Endometrial microvascular endothelial cells (primary cell): ENCODE results near the gene TBX19. TPM values are rescaled to one million over a fixed set of nuclear protein-coding genes. Genes with fewer than 3 reads are reported as not detected.

ENCODE experiments used
- in situ Hi-C: cut with HindIII; loops from 2 replicates; pipeline ENCODE4 v1.10.0; 2017; ENCODE audit warnings: low sequenced_read_pairs, low pct_unique_long_range_greater_than_20kb; ENCODE audit errors: inconsistent ontology term
- total RNA-seq: library from RNA; depleted of rRNA; stranded (reverse); fragments of >200 nt; gene quantifications from one replicate; pipeline ENCODE4 v1.2.3, GENCODE V29; 2015; ENCODE audit errors: inconsistent ontology term

Gene TBX19
- total RNA-seq, 1 donor from 2014 or later = 0.28 TPM

DNA sequence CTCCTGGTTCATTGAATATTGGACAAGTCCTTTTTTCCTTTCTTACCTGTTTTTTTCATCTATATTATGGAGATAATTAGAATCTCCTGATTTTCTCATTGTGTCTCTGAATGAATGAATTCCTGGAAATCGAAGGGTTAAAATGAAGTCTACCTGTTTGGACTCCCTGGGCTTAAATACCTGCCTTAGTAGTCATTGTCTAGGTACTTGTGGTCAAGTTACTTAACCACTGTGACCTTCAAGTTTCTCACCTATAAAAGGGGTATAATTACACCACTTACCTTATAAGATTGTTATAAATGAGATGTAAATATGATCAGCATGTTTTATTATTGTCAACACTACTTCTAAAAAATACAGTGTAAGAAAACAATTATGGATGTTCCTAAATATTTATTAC is 9.0 kb upstream of the TBX19 start:
- in situ Hi-C loops = no loop called here

DNA sequence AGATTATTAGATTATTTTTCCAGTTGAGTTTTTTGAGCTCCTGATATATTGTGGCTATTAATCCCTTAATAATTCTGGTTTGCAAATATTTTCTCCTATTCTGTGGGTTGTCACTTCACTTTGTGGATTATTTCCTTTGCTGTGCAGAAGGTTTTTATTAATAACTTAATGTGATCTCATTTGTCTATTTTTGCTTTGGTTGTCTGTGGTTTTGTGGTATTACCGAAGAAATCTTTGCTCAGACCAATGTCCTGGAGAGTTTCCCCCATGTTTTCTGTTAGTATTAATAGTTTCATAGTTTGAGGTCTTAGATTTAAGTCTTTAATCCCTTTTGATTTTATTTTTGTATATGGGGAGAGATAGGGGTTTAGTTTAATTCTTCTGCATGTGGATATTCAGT is 7.1 kb upstream of the TBX19 start:
- in situ Hi-C loops = no loop called here

GRCh38 chr1:168279253-168279652 is 1.4 kb upstream of the TBX19 start:
- in situ Hi-C loops = no loop called here

- in situ Hi-C loops = no loop called here
Measured at GRCh38 chr1:168281603-168282325, 1.1 kb downstream of the TBX19 start.

- in situ Hi-C loops = no loop called here
Measured at GRCh38 chr1:168285521-168285790, 4.8 kb downstream of the TBX19 start.

DNA sequence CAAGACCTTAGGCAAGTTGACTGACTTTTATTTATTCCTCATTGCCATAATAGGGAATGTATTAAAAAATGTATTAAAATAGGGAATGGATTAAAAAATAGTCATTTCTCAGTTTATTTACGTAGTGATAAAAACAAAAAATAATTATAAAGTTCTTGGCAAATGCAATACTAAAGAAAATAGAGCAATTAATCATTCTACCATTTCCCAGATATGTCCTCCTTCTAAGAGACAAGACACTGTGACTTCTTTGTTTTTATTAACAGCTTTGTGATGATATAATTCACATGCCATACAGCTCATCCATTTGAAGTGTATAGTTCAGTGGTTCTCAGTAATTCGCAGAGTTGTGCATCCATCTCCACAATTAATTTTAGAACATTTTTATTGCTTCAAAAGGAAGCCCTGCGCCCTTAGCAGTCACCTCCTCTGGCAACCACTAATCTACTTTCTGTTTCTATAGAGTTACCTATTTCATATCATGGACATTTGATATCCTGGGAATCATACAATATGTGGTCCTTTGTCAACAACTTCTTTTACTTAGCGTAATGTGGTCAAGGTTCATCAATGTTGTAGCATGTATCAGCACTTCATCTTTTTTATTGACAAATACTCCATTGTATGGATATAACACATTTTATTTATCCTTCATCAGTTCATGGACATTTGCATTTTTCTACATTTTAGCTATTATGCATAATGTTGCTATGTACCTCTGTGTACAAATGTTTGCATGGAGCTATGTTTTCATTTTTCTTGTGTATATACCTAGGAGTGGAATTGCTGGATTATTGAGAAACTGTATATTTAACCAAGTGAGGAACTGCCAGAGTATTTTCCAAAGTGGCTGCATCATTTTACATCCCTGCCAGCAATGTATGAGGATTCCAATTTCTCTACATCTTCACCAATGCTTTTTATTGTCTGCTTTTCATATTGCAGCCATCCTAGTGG is 5.6 kb downstream of the TBX19 start:
- in situ Hi-C loops = no loop called here

- in situ Hi-C loops = no loop called here
Measured at GRCh38 chr1:168287237-168287664, 6.6 kb downstream of the TBX19 start.

DNA sequence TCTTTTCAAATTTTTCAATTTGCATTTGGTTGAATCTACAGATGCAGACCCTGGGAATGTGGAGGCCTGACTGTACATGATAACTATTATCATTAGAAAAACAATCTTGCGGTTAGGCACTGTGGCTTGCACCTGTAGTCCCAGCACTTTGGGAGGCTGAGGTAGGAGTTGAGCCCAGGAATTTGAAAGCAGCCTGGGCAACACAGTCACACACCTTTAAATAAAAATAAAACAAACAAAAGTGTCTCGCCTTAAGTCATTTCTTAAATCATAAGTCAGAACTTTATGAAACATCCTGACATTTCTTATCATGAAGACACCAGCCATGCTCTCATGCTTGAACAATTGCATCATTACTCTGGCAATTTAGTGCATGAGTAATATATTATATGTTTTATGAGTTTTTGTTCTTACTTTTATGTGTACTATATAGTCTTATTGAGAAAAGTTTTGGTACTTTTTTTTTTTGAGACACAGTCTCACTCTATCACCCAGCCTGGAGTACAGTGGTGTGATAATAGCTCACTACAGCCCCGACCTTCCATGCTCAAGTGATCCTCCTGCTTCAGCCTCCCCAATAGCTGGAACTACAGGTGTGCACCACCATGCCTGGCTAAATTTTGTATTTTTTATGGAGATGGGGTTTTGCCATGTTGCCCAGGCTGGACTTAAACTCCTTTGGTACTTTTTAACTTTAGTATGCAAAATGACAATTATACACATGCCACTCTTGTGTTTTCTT is 7.8 kb downstream of the TBX19 start:
- in situ Hi-C loops = no loop called here

- in situ Hi-C loops = no loop called here
Measured at GRCh38 chr1:168291222-168291837, 10.7 kb downstream of the TBX19 start.

GRCh38 chr1:168293356-168293755 is 12.7 kb downstream of the TBX19 start:
- in situ Hi-C loops = no loop called here

DNA sequence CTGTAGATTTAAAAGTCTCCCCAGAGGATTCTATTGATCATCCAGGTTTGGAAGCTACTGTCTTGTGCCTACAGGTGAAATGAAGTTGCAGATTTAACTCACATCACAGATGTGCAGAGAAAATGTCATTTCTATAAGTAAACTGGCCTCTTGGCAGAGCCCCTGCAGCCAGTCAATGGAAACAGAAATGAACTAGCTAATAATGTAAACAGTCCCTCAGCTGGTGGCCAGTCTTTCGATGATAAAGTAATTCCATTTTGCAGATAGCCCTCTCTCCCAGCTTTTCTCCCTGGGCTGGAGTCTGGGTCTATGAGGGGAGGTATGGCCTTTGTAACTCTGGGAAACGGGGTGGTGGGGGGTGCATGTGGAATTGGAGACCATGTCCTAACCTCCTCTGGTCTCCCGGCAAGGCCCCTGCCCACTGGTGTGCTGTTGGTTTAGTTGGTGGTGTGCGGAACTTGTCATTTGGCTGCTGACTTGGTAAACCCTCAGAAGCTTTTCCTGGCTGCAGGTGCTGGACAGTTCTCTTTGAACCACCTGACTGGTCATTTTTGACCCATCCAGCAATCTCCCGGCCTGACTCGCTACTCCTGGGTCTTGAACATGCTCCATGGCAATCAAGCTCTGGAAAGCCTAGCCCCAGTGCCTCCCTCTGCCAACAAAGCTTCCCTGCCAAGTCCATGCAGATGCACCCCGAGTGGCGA is 14.9 kb downstream of the TBX19 start:
- in situ Hi-C loops = no loop called here

DNA sequence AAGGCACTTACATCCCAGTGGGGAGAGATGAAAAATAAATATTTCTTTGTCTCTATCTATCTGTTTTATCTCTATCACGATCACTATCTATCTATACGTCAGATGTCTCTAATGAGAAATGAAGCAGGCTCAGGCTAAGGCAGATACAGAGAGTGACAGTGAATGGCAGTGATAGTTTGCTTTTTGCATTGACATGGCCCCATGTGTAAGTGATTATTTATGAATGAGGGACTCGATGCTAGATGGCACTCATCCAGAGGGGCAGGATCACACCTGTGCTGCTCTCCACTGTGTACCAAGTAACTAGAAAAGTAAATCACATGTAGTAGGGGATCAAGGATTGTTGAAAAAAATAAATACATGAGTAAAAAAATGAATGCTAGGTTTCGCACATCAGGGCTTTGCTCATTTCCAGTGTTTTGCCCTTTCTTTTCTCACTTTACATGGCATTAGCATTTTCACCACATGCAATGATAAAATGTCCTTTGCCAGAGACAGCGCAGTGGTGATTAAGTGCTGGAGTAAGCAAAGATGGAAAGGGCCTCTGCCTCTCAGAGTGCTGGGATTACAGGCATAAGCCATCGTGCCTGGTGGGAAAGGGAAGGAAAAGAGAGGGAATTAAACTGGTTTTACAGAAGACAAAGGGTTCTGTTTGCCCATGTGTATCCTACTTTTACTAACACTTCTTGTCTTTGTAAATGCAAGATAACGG is 16.5 kb downstream of the TBX19 start:
- in situ Hi-C loops = no loop called here

- in situ Hi-C loops = no loop called here
Measured at GRCh38 chr1:168298446-168298845, 17.8 kb downstream of the TBX19 start.

GRCh38 chr1:168300626-168301025 is 19.9 kb downstream of the TBX19 start:
- in situ Hi-C loops = no loop called here

- in situ Hi-C loops = no loop called here
Measured at GRCh38 chr1:168301664-168302320, 21.1 kb downstream of the TBX19 start.

DNA sequence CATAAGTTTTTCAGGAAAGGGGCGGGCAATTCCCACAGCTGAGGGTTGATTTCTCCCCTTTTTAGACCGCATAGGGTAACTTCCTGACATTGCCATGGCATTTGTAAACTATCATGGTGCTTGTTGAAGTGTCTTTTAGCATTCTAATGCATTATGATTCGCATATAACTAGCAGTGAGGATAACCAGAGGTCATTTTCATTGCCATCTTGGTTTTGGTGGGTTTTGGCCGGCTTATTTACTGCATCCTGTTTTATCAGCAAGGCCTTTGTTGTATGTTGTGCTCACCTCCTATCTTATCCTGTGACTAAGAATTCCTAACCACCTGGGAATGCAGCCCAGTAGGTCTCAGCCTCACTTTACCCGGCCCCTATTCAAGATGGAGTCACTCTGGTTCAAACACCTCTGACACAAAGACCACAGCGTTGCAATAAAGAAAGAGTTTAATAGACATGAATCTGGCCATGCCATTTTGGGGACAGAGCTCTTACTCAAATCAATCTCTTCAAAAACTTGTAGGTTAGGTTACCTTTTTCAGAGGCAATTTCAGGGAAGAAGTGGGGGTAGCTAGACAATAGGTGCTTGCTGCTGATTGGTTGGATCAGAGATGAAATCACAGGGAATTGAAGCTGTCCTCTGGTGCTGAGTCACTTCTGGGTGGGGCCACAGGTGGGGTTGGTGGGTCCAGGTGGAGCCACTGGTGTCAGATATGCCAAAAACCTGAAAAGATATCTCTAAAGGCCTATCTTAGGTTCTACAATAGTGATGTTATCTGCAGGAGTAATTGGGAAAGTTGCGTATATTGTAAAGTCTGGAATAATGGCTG is 23.3 kb downstream of the TBX19 start:
- in situ Hi-C loops = no loop called here

- in situ Hi-C loops = no loop called here
Measured at GRCh38 chr1:168304865-168305264, 24.2 kb downstream of the TBX19 start.
